Measurements from ENCODE around the gene STRBP. TPM values are rescaled to one million over a fixed set of nuclear protein-coding genes. Genes with fewer than 3 reads are reported as not detected.
A peak's percentile ranks its signal among the peaks of the same experiment; 100 is the strongest.
"Not testable (repeated sequence)": the region's sequence is repeated elsewhere in the genome, so short reads cannot be mapped to it uniquely, and the experiment has no call there.

STRBP gene
- total RNA-seq, 1 donor from 2014 or later: 99.4 TPM

DNA sequence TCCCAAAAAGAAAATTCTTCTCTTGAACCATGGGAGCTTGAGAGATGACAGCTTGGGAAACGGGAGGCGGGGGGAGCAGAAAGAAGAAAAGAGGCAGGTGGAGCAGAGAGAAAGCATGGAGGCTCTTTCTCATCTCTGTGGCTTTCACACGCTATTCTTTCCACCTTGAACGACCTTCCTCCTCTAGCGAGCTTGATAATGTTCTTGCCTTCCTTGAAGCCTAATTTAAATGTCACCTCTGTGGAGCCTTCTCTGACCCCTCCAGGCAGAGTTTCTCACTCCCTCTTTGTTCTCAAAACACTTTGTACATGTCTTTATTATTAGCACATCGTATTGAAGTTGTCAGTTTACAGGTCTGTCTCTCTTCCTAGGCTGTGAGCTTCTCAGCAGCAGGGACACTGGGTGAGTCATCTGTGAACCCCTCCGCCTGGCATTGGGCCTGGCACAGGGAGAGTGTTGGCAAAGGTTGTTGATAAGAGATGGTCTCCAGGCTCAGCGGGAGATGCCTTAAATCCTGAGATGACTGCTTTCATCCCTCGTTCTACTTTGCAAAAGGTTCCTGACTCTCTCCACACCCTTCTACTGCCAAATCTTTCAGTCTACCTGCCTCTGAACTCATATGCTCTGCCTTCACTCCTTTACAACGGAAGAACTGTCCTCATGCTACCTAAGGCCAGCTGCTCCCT lies 14.1 kb upstream of the STRBP start:
- TF ChIP-seq CTCF (IDR thresholded peaks at IDR 0.05) (no peak), EZH2phosphoT487 (IDR thresholded peaks at IDR 0.05) (no peak), EZH2 (IDR thresholded peaks at IDR 0.05) (no peak)
- H3K27ac ChIP-seq: no peak overlapping the region
- Mint-ChIP-seq H3K4me3 (no peak overlapping the region), H3K36me3 (no peaks in the 10 kb centered on the region), H3K4me1 (peaks cover 11% of the 10 kb centered on the region), H3K27ac (no peak overlapping the region), H3K27me3 (ENCODE audit: insufficient read depth, low read depth) (peaks cover 4% of the 10 kb centered on the region), H3K9me3 (peaks cover 7% of the 10 kb centered on the region)
- H3K4me3 ChIP-seq: no peak overlapping the region
- peaks cover 6% of the 10 kb centered on the region for H3K9me3 ChIP-seq (ENCODE audit: low read depth)
- peak overlapping the region; percentile 42 for H2AFZ ChIP-seq (replicated peaks)
- H3K36me3 ChIP-seq: no peaks in the 10 kb centered on the region
- no peaks in the 10 kb centered on the region for H4K20me1 ChIP-seq (ENCODE audit: low read depth)
- H3K79me2 ChIP-seq (ENCODE audit: low read depth): no peaks in the 10 kb centered on the region
- peaks cover 25% of the 10 kb centered on the region for H3K4me1 ChIP-seq
- no peak for DNase-seq (ENCODE audit: low spot score)
- H3K27me3 ChIP-seq: no peaks in the 10 kb centered on the region
- H3K4me2 ChIP-seq: no peak overlapping the region
- H3K9ac ChIP-seq: no peak overlapping the region
- peaks cover 10% of the 10 kb centered on the region for H3F3A ChIP-seq (ENCODE audit: low read depth)

- no peak overlapping the region for H3K9ac ChIP-seq
- H3K4me3 ChIP-seq: no peak overlapping the region
- DNase-seq (ENCODE audit: low spot score): no peak
- H3K79me2 ChIP-seq (ENCODE audit: low read depth): no peaks in the 10 kb centered on the region
- Mint-ChIP-seq H3K36me3 (no peaks in the 10 kb centered on the region), H3K4me3 (no peak overlapping the region), H3K9me3 (peaks cover 7% of the 10 kb centered on the region), H3K4me1 (peaks cover 7% of the 10 kb centered on the region), H3K27me3 (ENCODE audit: insufficient read depth, low read depth) (peaks cover 4% of the 10 kb centered on the region), H3K27ac (no peak overlapping the region)
- peaks cover 6% of the 10 kb centered on the region for H3F3A ChIP-seq (ENCODE audit: low read depth)
- H3K4me2 ChIP-seq: no peak overlapping the region
- TF ChIP-seq CTCF (IDR thresholded peaks at IDR 0.05) (no peak), EZH2 (IDR thresholded peaks at IDR 0.05) (no peak), EZH2phosphoT487 (IDR thresholded peaks at IDR 0.05) (no peak)
- peak overlapping the region; percentile 42 for H2AFZ ChIP-seq (replicated peaks)
- no peaks in the 10 kb centered on the region for H4K20me1 ChIP-seq (ENCODE audit: low read depth)
- peaks cover 18% of the 10 kb centered on the region for H3K4me1 ChIP-seq
- H3K27me3 ChIP-seq: no peaks in the 10 kb centered on the region
- H3K27ac ChIP-seq: no peak overlapping the region
- peaks cover 6% of the 10 kb centered on the region for H3K9me3 ChIP-seq (ENCODE audit: low read depth)
- H3K36me3 ChIP-seq: no peaks in the 10 kb centered on the region
These were observed 13.4 kb upstream of the STRBP start for GRCh38 chr9:123281659-123282350.

DNA sequence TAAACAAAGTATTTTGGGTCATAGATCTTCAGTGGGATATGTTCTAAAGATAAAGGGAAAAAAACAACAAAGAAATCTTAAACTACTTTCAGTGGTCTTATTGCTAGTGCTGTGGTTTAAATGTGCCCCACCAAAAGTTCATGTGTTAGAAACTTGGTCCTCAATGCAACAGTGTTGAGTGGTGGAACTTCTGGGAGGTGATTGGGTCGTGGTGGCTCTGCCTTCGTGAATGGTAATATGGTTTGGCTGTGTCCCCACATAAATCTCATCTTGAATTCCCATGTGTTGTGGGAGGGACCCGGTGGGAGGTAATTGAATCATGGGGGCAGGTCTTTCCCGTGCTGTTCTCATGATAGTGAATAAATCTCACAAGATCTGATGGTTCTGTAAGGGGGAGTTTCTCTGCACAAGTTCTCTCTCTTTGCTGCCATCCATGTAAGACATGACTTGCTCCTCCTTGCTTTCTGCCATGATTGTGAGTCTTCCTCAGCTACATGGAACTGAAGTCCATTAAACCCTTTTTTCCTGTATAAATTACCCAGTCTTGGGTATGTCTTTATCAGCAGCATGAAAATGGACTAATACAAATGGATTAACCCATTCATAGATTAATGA lies 10.6 kb upstream of the STRBP start:
- not testable (repeated sequence) for H3F3A ChIP-seq (ENCODE audit: low read depth); H4K20me1 ChIP-seq (ENCODE audit: low read depth); H3K79me2 ChIP-seq (ENCODE audit: low read depth); H3K4me3 ChIP-seq; H3K27ac ChIP-seq; H3K4me1 Mint-ChIP-seq; H3K9me3 ChIP-seq (ENCODE audit: low read depth); H3K9me3 Mint-ChIP-seq; H3K27me3 ChIP-seq; H3K36me3 Mint-ChIP-seq; DNase-seq (ENCODE audit: low spot score); H3K9ac ChIP-seq; H3K4me2 ChIP-seq; H3K27me3 Mint-ChIP-seq (ENCODE audit: insufficient read depth, low read depth); H2AFZ ChIP-seq (replicated peaks); H3K27ac Mint-ChIP-seq; H3K4me3 Mint-ChIP-seq; H3K36me3 ChIP-seq
- H3K4me1 ChIP-seq: peaks cover 22% of the 10 kb centered on the region

GRCh38 chr9:123278361-123278760 lies 10.0 kb upstream of the STRBP start:
- Histone ChIP-seq H2AFZ (replicated peaks) (no peak overlapping the region), H3K36me3 (no peaks in the 10 kb centered on the region), H3K4me3 (no peak overlapping the region), H3K27me3 (no peaks in the 10 kb centered on the region), H3K27ac (no peak overlapping the region), H4K20me1 (ENCODE audit: low read depth) (no peaks in the 10 kb centered on the region), H3K9ac (no peak overlapping the region), H3K79me2 (ENCODE audit: low read depth) (no peaks in the 10 kb centered on the region), H3K9me3 (ENCODE audit: low read depth) (peaks cover 6% of the 10 kb centered on the region), H3K4me2 (no peak overlapping the region), H3F3A (ENCODE audit: low read depth) (peaks cover 6% of the 10 kb centered on the region), H3K4me1 (peaks cover 22% of the 10 kb centered on the region)
- peaks cover 7% of the 10 kb centered on the region for H3K9me3 Mint-ChIP-seq
- no peak overlapping the region for H3K4me3 Mint-ChIP-seq
- H3K27me3 Mint-ChIP-seq (ENCODE audit: insufficient read depth, low read depth): no peaks in the 10 kb centered on the region
- H3K4me1 Mint-ChIP-seq: peaks cover 8% of the 10 kb centered on the region
- TF ChIP-seq EZH2phosphoT487 (IDR thresholded peaks at IDR 0.05) (no peak), EZH2 (IDR thresholded peaks at IDR 0.05) (no peak), CTCF (IDR thresholded peaks at IDR 0.05) (no peak)
- H3K27ac Mint-ChIP-seq: no peak overlapping the region
- no peak for DNase-seq (ENCODE audit: low spot score)
- no peaks in the 10 kb centered on the region for H3K36me3 Mint-ChIP-seq
